Measurements from ENCODE around the gene EXOC2. TPM values are rescaled to one million over a fixed set of nuclear protein-coding genes. Genes with fewer than 3 reads are reported as not detected.
A peak's percentile ranks its signal among the peaks of the same experiment; 100 is the strongest.

EXOC2 gene
- polyA plus RNA-seq (25.7 to 28.4 TPM (median 26.4 TPM) in 3 replicates), polyA minus RNA-seq (20.9 to 55.6 TPM (median 52.3 TPM) in 3 replicates)
- 13.4 TPM for polyA plus RNA-seq (2011; ENCODE audit: low read depth)
- polyA plus RNA-seq (2011; cell fraction: cytosol; rRNA removed): 15.3 and 24.6 TPM in 2 replicates
- polyA plus RNA-seq (2011; cell fraction: nucleus; rRNA removed): 34.5 and 38.3 TPM in 2 replicates
- 15.8 and 22.4 TPM in 2 replicates for polyA plus RNA-seq (2012; ENCODE audit: low replicate concordance)
- 34.3 TPM for polyA minus RNA-seq (2011; cell fraction: cytosol; rRNA and poly(A)+ RNA removed)
- 35.2 and 63.9 TPM in 2 replicates for polyA minus RNA-seq (2011; cell fraction: nucleus; rRNA and poly(A)+ RNA removed)

GRCh38 chr6:692858-693722 is at the start of gene EXOC2:
Gene EXOC2, minus strand, starts transcription at chr6:693139. Its CDS starts 55,321 bp downstream, at chr6:637818.
- TF ChIP-seq EZH2 (IDR thresholded peaks at IDR 0.05; ENCODE audit: low read length) (no peak), CTCF (optimal IDR thresholded peaks at IDR 0.05 in 1 of 3, IDR thresholded peaks at IDR 0.05 in 1 of 3, conservative IDR thresholded peaks at IDR 0.05 in 1 of 3; ENCODE audit: extremely low read depth in 1 of 3, insufficient read depth in 2 of 3, low read length in 3 of 3) (no peak)
- Histone ChIP-seq H3K36me3 (ENCODE audit: control insufficient read depth in 2 of 2, extremely low read depth in 1 of 2, insufficient read depth in 2 of 2, low read length in 2 of 2) (peaks cover 4 to 5% of the 10 kb centered on the region in 2 experiments), H3K9ac (ENCODE audit: control insufficient read depth, extremely low read depth, insufficient read depth, low read length) (peak within 1 kb of the TSS; percentile 85), H4K20me1 (ENCODE audit: control insufficient read depth, extremely low read depth, insufficient read depth, low read length) (peaks cover 2% of the 10 kb centered on the region), H3K4me2 (ENCODE audit: control insufficient read depth, extremely low read depth, insufficient read depth, low read depth, low read length) (peak within 1 kb of the TSS; percentile 89), H3K27me3 (ENCODE audit: control insufficient read depth, extremely low read depth, insufficient read depth, low read length) (no peaks in the 10 kb centered on the region), H3K9me1 (ENCODE audit: control insufficient read depth, extremely low read depth, insufficient read depth, low read length) (no peaks in the 10 kb centered on the region), H3K27ac (ENCODE audit: control insufficient read depth, insufficient read depth, low read length) (peak within 1 kb of the TSS; percentile 82), H3K9me3 (ENCODE audit: control insufficient read depth, low read depth, low read length) (no peaks in the 10 kb centered on the region), H2AFZ (ENCODE audit: control insufficient read depth, low read length) (peak within 1 kb of the TSS; percentile 99), H3K4me1 (ENCODE audit: control insufficient read depth, extremely low read depth, insufficient read depth, low read length) (peaks cover 15% of the 10 kb centered on the region), H3K79me2 (ENCODE audit: control insufficient read depth, insufficient read depth, low read length) (peaks cover 43% of the 10 kb centered on the region), H3K4me3 (ENCODE audit: control insufficient read depth in 2 of 3, extremely low read depth in 1 of 3, insufficient read depth in 2 of 3, low read depth in 1 of 3, low read length in 3 of 3) (peak within 1 kb of the TSS; percentile 87 to 93 (median 89))
- DNase-seq (ENCODE audit: low read depth, low spot score): peak; percentile 25
- FAIRE-seq: no peak
- dilution Hi-C loops (cut with MboI; ENCODE audit: extremely low pct_ligation_motif_present, low sequenced_read_pairs): no loop called here

- TF ChIP-seq CTCF (optimal IDR thresholded peaks at IDR 0.05 in 1 of 3, IDR thresholded peaks at IDR 0.05 in 1 of 3, conservative IDR thresholded peaks at IDR 0.05 in 1 of 3; ENCODE audit: extremely low read depth in 1 of 3, insufficient read depth in 2 of 3, low read length in 3 of 3) (no peak), EZH2 (IDR thresholded peaks at IDR 0.05; ENCODE audit: low read length) (no peak)
- no peak for FAIRE-seq
- no peaks in the 10 kb centered on the region for H3K9me3 ChIP-seq (ENCODE audit: control insufficient read depth, low read depth, low read length)
These were observed 48.7 kb upstream of the EXOC2 start for GRCh38 chr6:741410-742339.

More at GRCh38 chr6:741410-742339, 48.7 kb upstream of the EXOC2 start:
- Histone ChIP-seq H4K20me1 (ENCODE audit: control insufficient read depth, extremely low read depth, insufficient read depth, low read length) (no peaks in the 10 kb centered on the region), H3K9me1 (ENCODE audit: control insufficient read depth, extremely low read depth, insufficient read depth, low read length) (no peaks in the 10 kb centered on the region), H3K36me3 (ENCODE audit: control insufficient read depth in 2 of 2, extremely low read depth in 1 of 2, insufficient read depth in 2 of 2, low read length in 2 of 2) (no peaks in the 10 kb centered on the region), H3K4me3 (ENCODE audit: control insufficient read depth in 2 of 3, extremely low read depth in 1 of 3, insufficient read depth in 2 of 3, low read depth in 1 of 3, low read length in 3 of 3) (no peak overlapping the region), H3K27me3 (ENCODE audit: control insufficient read depth, extremely low read depth, insufficient read depth, low read length) (no peaks in the 10 kb centered on the region), H3K79me2 (ENCODE audit: control insufficient read depth, insufficient read depth, low read length) (no peaks in the 10 kb centered on the region), H3K4me2 (ENCODE audit: control insufficient read depth, extremely low read depth, insufficient read depth, low read depth, low read length) (no peak overlapping the region), H3K9ac (ENCODE audit: control insufficient read depth, extremely low read depth, insufficient read depth, low read length) (no peak overlapping the region), H3K27ac (ENCODE audit: control insufficient read depth, insufficient read depth, low read length) (no peak overlapping the region), H2AFZ (ENCODE audit: control insufficient read depth, low read length) (no peak overlapping the region), H3K4me1 (ENCODE audit: control insufficient read depth, extremely low read depth, insufficient read depth, low read length) (no peaks in the 10 kb centered on the region)
- no peak for DNase-seq (ENCODE audit: low read depth, low spot score)
- dilution Hi-C loops (cut with MboI; ENCODE audit: extremely low pct_ligation_motif_present, low sequenced_read_pairs): no loop called here

Measured in keratinocyte (primary cell).